ENCODE data around the gene UNC5B.

DNA sequence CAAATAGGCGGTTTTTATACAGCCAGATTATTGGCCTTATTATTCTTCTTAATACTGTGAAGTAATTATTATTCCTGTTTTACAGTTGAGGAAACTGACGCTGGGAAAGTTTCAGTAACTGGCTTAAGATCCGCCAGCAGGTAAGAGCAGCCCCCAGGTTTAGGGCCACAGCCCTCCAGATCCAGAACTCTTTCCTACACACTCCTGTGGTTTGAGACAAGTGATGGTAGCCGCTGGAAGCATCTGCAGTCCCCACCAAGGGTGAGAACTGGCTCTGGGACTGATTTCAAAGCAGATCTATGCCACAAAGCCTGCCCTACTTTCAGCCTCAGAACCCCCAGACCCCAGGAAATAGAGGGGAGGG lies 3.0 kb upstream of the UNC5B start:
- no peak for TF ChIP-seq POLR2A (IDR thresholded peaks at IDR 0.05)
- TF ChIP-seq, protein P1, sequence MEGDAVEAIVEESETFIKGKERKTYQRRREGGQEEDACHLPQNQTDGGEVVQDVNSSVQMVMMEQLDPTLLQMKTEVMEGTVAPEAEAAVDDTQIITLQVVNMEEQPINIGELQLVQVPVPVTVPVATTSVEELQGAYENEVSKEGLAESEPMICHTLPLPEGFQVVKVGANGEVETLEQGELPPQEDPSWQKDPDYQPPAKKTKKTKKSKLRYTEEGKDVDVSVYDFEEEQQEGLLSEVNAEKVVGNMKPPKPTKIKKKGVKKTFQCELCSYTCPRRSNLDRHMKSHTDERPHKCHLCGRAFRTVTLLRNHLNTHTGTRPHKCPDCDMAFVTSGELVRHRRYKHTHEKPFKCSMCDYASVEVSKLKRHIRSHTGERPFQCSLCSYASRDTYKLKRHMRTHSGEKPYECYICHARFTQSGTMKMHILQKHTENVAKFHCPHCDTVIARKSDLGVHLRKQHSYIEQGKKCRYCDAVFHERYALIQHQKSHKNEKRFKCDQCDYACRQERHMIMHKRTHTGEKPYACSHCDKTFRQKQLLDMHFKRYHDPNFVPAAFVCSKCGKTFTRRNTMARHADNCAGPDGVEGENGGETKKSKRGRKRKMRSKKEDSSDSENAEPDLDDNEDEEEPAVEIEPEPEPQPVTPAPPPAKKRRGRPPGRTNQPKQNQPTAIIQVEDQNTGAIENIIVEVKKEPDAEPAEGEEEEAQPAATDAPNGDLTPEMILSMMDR (IDR thresholded peaks at IDR 0.05): peak in 1 of 6 experiments; percentile 17

Measured in upper lobe of left lung (tissue), 4 donors.